ENCODE results near the gene KIF16B.
"Not testable (repeated sequence)": the region's sequence is repeated elsewhere in the genome, so short reads cannot be mapped to it uniquely, and the experiment has no call there.

KIF16B gene

GRCh38 chr20:16526433-16527380, 46.5 kb downstream of the KIF16B start:
- DNase-seq (ENCODE audit: low read depth in 2 of 3, low spot score in 2 of 3), result no peak

- DNase-seq (ENCODE audit: low read depth in 2 of 3, low spot score in 2 of 3), result not testable (repeated sequence)
Observed at GRCh38 chr20:16522651-16523050, 50.6 kb downstream of the KIF16B start.

- DNase-seq (ENCODE audit: low read depth in 2 of 3, low spot score in 2 of 3), result no peak
Observed at GRCh38 chr20:16520154-16520553, 53.1 kb downstream of the KIF16B start.

GRCh38 chr20:16519673-16520072, 53.6 kb downstream of the KIF16B start:
- DNase-seq (ENCODE audit: low read depth in 2 of 3, low spot score in 2 of 3), result not testable (repeated sequence)

- no peak for DNase-seq (ENCODE audit: low read depth in 2 of 3, low spot score in 2 of 3)
Observed at GRCh38 chr20:16518784-16519084, 54.5 kb downstream of the KIF16B start.

- DNase-seq (ENCODE audit: low read depth in 2 of 3, low spot score in 2 of 3), result no peak
Observed at GRCh38 chr20:16517946-16518783, 55.1 kb downstream of the KIF16B start.

GRCh38 chr20:16516794-16517193, 56.5 kb downstream of the KIF16B start:
- no peak for DNase-seq (ENCODE audit: low read depth in 2 of 3, low spot score in 2 of 3)

GRCh38 chr20:16515046-16515445, 58.2 kb downstream of the KIF16B start:
- DNase-seq (ENCODE audit: low read depth in 2 of 3, low spot score in 2 of 3), result no peak

GRCh38 chr20:16514140-16514539, 59.1 kb downstream of the KIF16B start:
- DNase-seq (ENCODE audit: low read depth in 2 of 3, low spot score in 2 of 3), result no peak

GRCh38 chr20:16505894-16506293, 67.4 kb downstream of the KIF16B start:
- no peak for DNase-seq (ENCODE audit: low read depth in 2 of 3, low spot score in 2 of 3)

GRCh38 chr20:16501301-16501700, 71.9 kb downstream of the KIF16B start:
- DNase-seq (ENCODE audit: low read depth in 2 of 3, low spot score in 2 of 3), result no peak

GRCh38 chr20:16500197-16500596, 73.1 kb downstream of the KIF16B start:
- no peak for DNase-seq (ENCODE audit: low read depth in 2 of 3, low spot score in 2 of 3)

- no peak for DNase-seq (ENCODE audit: low read depth in 2 of 3, low spot score in 2 of 3)
Observed at GRCh38 chr20:16498526-16499253, 74.6 kb downstream of the KIF16B start.

GRCh38 chr20:16497896-16498295, 75.4 kb downstream of the KIF16B start:
- no peak for DNase-seq (ENCODE audit: low read depth in 2 of 3, low spot score in 2 of 3)

- no peak for DNase-seq (ENCODE audit: low read depth in 2 of 3, low spot score in 2 of 3)
Observed at GRCh38 chr20:16493486-16493885, 79.8 kb downstream of the KIF16B start.

GRCh38 chr20:16491294-16491905, 81.8 kb downstream of the KIF16B start:
- no peak for DNase-seq (ENCODE audit: low read depth in 2 of 3, low spot score in 2 of 3)

GRCh38 chr20:16490696-16491095, 82.6 kb downstream of the KIF16B start:
- DNase-seq (ENCODE audit: low read depth in 2 of 3, low spot score in 2 of 3), result no peak

GRCh38 chr20:16488616-16489015, 84.6 kb downstream of the KIF16B start:
- no peak for DNase-seq (ENCODE audit: low read depth in 2 of 3, low spot score in 2 of 3)

- DNase-seq (ENCODE audit: low read depth in 2 of 3, low spot score in 2 of 3), result no peak
Observed at GRCh38 chr20:16488086-16488485, 85.2 kb downstream of the KIF16B start.

GRCh38 chr20:16486532-16486931, 86.7 kb downstream of the KIF16B start:
- no peak for DNase-seq (ENCODE audit: low read depth in 2 of 3, low spot score in 2 of 3)

- DNase-seq (ENCODE audit: low read depth in 2 of 3, low spot score in 2 of 3), result no peak
Observed at GRCh38 chr20:16485401-16485800, 87.8 kb downstream of the KIF16B start.

Measured in activated CD8-positive, alpha-beta memory T cell treated with anti-CD3 and anti-CD28 coated beads for 48 hours (primary cell).